IPS DF 19.7 (cell line): Measurements from ENCODE around the gene PCCA.
"Not testable (repeated sequence)": the region's sequence is repeated elsewhere in the genome, so short reads cannot be mapped to it uniquely, and the experiment has no call there.

ENCODE experiments used
- DNase-seq: peaks from one replicate; pipeline ENCODE4 v3.0.0-alpha.2; 2013; ENCODE audit warnings: low read depth, low spot score

PCCA gene

GRCh38 chr13:100304229-100304628, 215.3 kb downstream of the PCCA start:
- DNase-seq: no peak

- no peak for DNase-seq
Measured at GRCh38 chr13:100305398-100305797, 216.5 kb downstream of the PCCA start.

- no peak for DNase-seq
Measured at GRCh38 chr13:100306030-100306429, 217.1 kb downstream of the PCCA start.

GRCh38 chr13:100306434-100306999, 217.6 kb downstream of the PCCA start:
- DNase-seq: no peak

GRCh38 chr13:100314132-100314910, 225.4 kb downstream of the PCCA start:
- no peak for DNase-seq

GRCh38 chr13:100315522-100315921, 226.6 kb downstream of the PCCA start:
- no peak for DNase-seq

- DNase-seq: not testable (repeated sequence)
Measured at GRCh38 chr13:100318473-100318872, 229.6 kb downstream of the PCCA start.

- no peak for DNase-seq
Measured at GRCh38 chr13:100323937-100324336, 235.0 kb downstream of the PCCA start.

GRCh38 chr13:100330662-100331061, 241.8 kb downstream of the PCCA start:
- no peak for DNase-seq

GRCh38 chr13:100333141-100333540, 244.2 kb downstream of the PCCA start:
- DNase-seq: no peak

- DNase-seq: no peak
Measured at GRCh38 chr13:100334214-100334613, 245.3 kb downstream of the PCCA start.

- no peak for DNase-seq
Measured at GRCh38 chr13:100336795-100337516, 248.1 kb downstream of the PCCA start.

- no peak for DNase-seq
Measured at GRCh38 chr13:100338275-100338674, 249.4 kb downstream of the PCCA start.

GRCh38 chr13:100339411-100339940, 250.6 kb downstream of the PCCA start:
- no peak for DNase-seq

- no peak for DNase-seq
Measured at GRCh38 chr13:100340865-100341264, 252.0 kb downstream of the PCCA start.

GRCh38 chr13:100341327-100341726, 252.4 kb downstream of the PCCA start:
- DNase-seq: no peak

GRCh38 chr13:100344544-100344943, 255.7 kb downstream of the PCCA start:
- no peak for DNase-seq

- no peak for DNase-seq
Measured at GRCh38 chr13:100347968-100348367, 259.1 kb downstream of the PCCA start.

- no peak for DNase-seq
Measured at GRCh38 chr13:100349594-100349993, 260.7 kb downstream of the PCCA start.

- DNase-seq: no peak
Measured at GRCh38 chr13:100350601-100351000, 261.7 kb downstream of the PCCA start.

- no peak for DNase-seq
Measured at GRCh38 chr13:100356426-100356825, 267.5 kb downstream of the PCCA start.

GRCh38 chr13:100356889-100357288, 268.0 kb downstream of the PCCA start:
- DNase-seq: no peak
